ENCODE results near the gene FOXN4. TPM values are rescaled to one million over a fixed set of nuclear protein-coding genes. Genes with fewer than 3 reads are reported as not detected.

Gene FOXN4
- total RNA-seq, 2 experiments from 2014 or later: not detected

DNA sequence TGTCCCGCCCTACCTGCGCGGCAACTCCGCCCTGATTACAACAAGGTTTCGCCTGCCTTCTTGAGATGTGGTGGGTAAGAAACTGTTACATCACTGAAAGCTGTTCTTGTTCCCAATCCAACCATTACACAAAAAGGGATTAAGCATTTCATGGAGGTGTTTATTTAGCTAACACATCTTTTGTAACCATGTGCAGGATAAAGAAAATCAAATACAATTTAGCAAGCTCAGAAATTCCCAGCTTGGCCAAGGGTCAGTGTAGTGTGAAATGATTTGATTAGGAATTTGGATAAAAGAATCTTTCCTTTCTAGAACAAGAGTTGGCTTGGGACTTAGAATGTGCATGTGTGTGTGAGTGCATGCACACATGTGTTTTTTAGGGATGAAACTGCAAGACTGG is 6.3 kb downstream of the FOXN4 start:
- ATAC-seq (no peak), DNase-seq (no peak)
- H3K36me3 Mint-ChIP-seq (ENCODE audit: low read depth): no peaks in the 10 kb centered on the region
- no peak overlapping the region for H3K27ac Mint-ChIP-seq
- peaks cover 14% of the 10 kb centered on the region for H3K27me3 Mint-ChIP-seq
- intact Hi-C loops (cut with DNase I, micrococcal nuclease): no loop called here
- no peak overlapping the region for H3K4me3 Mint-ChIP-seq
- ChIA-PET POLR2A (no interaction called here), CTCF (interaction anchor here (1.4 to 2.0 kb wide), 4 partner anchors 9 to 86 kb away, joined by 4 to 6 read pairs (median 4); no protein-coding TSS in a partner anchor)
- H3K4me1 Mint-ChIP-seq: no peaks in the 10 kb centered on the region
- H3K9me3 Mint-ChIP-seq (ENCODE audit: low read depth): no peaks in the 10 kb centered on the region

DNA sequence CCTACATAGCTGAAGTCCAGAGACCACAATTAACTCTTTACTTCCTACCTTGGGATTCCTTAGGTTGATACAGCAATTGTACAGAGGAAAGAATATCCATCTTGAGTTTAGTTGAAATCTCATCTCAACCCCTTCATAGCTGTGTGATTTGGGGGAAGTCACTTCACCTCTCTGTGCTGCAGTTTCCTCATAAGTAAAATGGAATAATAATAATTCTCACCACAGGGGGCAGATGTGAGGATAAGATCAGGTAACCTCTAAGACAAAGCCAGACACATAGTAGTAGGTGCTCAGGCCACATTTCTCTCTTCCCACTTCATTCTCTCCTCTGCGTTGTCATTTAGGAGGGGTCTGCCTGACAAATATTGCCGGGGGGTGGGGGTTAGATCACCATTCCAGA is 6.7 kb downstream of the FOXN4 start:
- Mint-ChIP-seq H3K27ac (no peak overlapping the region), H3K9me3 (ENCODE audit: low read depth) (no peaks in the 10 kb centered on the region), H3K4me1 (no peaks in the 10 kb centered on the region), H3K27me3 (peaks cover 10% of the 10 kb centered on the region), H3K36me3 (ENCODE audit: low read depth) (no peaks in the 10 kb centered on the region), H3K4me3 (no peak overlapping the region)
- intact Hi-C loops (cut with DNase I, micrococcal nuclease): no loop called here
- CTCF ChIA-PET: interaction anchor here (0.9 to 2.0 kb wide), 5 partner anchors 9 to 91 kb away, joined by 3 to 6 read pairs (median 4); no protein-coding TSS in a partner anchor
- ATAC-seq: no peak
- POLR2A ChIA-PET: interaction anchor here (0.6 kb wide), 1 partner anchor 9 kb away, joined by 4 read pairs; no protein-coding TSS in a partner anchor
- DNase-seq: no peak

DNA sequence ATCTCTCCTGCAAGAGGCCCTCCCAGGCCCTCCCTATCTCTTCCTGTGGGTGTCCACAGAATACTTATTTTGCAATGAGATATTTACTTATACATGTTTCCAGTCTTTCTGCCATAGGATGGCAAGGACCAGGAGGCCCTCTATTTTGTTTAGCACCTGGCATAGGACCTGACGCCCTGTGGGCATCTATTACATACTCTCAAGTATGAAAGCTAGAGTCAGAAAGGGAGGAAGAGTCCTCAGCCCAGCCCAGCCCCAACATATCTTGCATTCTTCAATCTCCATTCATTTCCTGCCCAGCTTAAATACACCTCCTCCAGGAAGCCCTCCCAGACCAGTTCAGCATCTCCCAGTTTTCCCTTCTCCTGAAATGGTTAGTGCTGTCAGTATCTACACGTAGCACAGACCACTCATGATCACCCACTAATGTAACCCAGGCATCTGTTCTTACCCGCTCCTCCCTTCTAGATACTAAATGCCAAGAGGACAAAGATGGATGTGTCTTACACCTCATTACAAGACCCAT is 7.4 kb downstream of the FOXN4 start:
- ChIA-PET CTCF (interaction anchor here (0.9 to 2.0 kb wide), 6 partner anchors 8 to 190 kb away, joined by 3 to 6 read pairs (median 4); no protein-coding TSS in a partner anchor), POLR2A (interaction anchor here (0.6 kb wide), 1 partner anchor 10 kb away, joined by 4 read pairs; no protein-coding TSS in a partner anchor)
- no peaks in the 10 kb centered on the region for H3K9me3 Mint-ChIP-seq (ENCODE audit: low read depth)
- no peak for DNase-seq
- H3K4me1 Mint-ChIP-seq: no peaks in the 10 kb centered on the region
- ATAC-seq: no peak
- no peak overlapping the region for H3K4me3 Mint-ChIP-seq
- intact Hi-C loops (cut with DNase I, micrococcal nuclease): no loop called here
- no peak overlapping the region for H3K27ac Mint-ChIP-seq
- peaks cover 10% of the 10 kb centered on the region for H3K27me3 Mint-ChIP-seq
- no peaks in the 10 kb centered on the region for H3K36me3 Mint-ChIP-seq (ENCODE audit: low read depth)

DNA sequence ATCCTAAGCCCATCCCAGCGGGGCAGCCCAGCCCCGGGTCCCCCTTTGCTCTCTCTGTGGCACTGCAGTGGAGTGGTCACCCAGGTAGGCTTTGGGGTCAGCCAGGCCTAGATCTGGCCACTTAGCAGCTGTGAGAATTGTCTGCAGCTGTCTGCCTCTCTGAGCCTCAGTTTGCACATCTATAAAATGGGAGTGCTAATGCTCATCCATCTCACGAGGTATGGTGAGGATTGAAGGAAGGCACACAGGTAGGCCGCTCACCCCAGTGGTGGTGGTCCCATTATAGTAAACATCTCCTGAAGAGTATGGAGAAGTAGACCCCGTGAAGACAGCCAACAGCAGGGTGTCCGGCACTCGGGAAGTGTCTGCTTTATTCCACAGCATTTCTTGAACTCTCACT is 9.2 kb downstream of the FOXN4 start:
- intact Hi-C loops (cut with DNase I, micrococcal nuclease): no loop called here
- DNase-seq (no peak), ATAC-seq (no peak)
- Mint-ChIP-seq H3K9me3 (ENCODE audit: low read depth) (no peaks in the 10 kb centered on the region), H3K27me3 (peaks cover 15% of the 10 kb centered on the region), H3K4me3 (no peak overlapping the region), H3K27ac (no peak overlapping the region), H3K4me1 (no peaks in the 10 kb centered on the region), H3K36me3 (ENCODE audit: low read depth) (no peaks in the 10 kb centered on the region)
- CTCF ChIA-PET: interaction anchor here (0.6 kb wide), 1 partner anchor 475 kb away, joined by 3 read pairs; no protein-coding TSS in a partner anchor
- POLR2A ChIA-PET: no interaction called here

DNA sequence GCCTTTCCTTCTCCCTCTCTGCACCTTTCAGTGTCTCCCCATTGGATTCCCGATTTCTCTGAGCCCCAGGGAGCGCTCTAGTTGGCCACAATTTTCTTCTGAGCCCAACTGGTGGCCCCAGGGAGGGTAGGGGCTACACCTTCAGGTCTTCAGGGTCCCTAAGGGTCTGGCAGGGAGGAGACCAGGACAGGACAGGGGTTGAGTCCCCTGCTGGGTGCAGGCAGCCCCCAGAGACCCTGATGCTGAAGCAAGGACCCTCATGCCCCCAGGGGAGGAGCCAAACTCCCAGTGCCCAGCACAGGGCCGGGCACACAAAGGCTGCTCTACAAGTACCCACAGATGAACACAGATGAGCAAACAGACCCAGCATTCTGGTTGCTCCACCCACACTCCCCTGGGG is 12.7 kb downstream of the FOXN4 start:
- intact Hi-C loops (cut with DNase I, micrococcal nuclease): no loop called here
- ChIA-PET POLR2A (no interaction called here), CTCF (no interaction called here)
- no peaks in the 10 kb centered on the region for H3K36me3 Mint-ChIP-seq (ENCODE audit: low read depth)
- H3K27me3 Mint-ChIP-seq: peaks cover 19% of the 10 kb centered on the region
- ATAC-seq (no peak), DNase-seq (no peak)
- no peaks in the 10 kb centered on the region for H3K9me3 Mint-ChIP-seq (ENCODE audit: low read depth)
- H3K27ac Mint-ChIP-seq: no peak overlapping the region
- no peak overlapping the region for H3K4me3 Mint-ChIP-seq
- no peaks in the 10 kb centered on the region for H3K4me1 Mint-ChIP-seq

DNA sequence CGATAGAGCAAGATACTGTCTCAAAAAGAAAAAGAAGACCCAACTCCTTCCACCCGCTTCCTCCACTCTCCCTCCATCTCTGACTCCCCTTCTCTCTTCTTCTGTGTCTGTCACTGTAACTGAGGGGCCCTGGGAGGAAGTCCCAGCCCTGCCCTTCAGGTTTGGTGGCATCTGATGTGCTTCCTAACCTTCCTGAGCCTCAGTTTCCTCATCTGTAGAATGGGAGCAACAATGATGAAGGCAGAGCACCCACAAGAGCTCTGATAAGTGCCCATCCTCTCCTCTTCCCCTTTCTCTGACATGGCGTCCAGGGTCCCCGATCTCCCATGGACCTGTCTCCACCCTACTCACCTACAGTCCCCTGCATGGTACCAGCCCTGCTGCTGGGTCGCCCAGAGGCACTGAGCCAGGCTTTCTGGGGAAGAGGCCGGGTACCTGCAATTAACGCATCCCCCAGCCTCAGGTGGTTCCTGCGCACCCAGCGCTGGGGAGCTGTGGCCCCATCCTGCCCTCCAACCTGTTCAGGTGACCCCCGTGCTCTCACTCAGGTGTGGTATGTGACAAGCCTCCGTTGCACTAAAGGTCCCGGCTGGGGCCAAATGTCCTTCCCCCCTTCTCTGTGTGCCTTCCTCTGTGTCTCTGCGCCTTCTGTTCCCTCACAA is 13.2 kb downstream of the FOXN4 start:
- ChIA-PET POLR2A (no interaction called here), CTCF (no interaction called here)
- H3K36me3 Mint-ChIP-seq (ENCODE audit: low read depth): no peaks in the 10 kb centered on the region
- peaks cover 17% of the 10 kb centered on the region for H3K27me3 Mint-ChIP-seq
- H3K9me3 Mint-ChIP-seq (ENCODE audit: low read depth): no peaks in the 10 kb centered on the region
- ATAC-seq: no peak
- no peak overlapping the region for H3K4me3 Mint-ChIP-seq
- no peak for DNase-seq
- intact Hi-C loops (cut with DNase I, micrococcal nuclease): no loop called here
- no peaks in the 10 kb centered on the region for H3K4me1 Mint-ChIP-seq
- no peak overlapping the region for H3K27ac Mint-ChIP-seq

DNA sequence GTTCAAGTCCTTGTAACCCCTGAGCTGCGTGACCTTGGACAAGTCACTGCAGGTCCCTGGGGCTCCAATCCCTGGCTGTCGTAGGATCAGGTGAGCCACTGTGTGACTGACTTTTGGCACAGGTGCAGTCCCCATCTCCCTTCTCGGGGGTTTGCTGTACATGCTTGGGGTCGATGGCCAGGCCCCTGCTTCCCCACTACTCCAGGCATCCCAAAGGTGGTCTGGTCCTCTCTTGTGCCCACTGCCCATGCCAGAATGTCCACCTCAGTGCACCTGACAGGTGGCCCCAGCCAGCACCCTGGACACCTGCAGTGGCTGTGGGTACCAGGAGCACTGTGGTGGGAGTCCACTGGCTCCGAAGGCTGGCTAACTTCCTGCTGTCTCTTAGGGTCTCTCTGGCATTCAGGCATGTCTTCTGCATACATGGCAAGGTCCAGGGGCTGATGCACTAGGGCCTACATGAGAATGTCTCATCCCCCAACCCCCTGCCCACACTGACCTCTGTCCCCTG is 14.7 kb downstream of the FOXN4 start:
- no peak overlapping the region for H3K4me3 Mint-ChIP-seq
- CTCF ChIA-PET: interaction anchor here (1.2 kb wide), 1 partner anchor 8 kb away, joined by 4 read pairs; no protein-coding TSS in a partner anchor

DNA sequence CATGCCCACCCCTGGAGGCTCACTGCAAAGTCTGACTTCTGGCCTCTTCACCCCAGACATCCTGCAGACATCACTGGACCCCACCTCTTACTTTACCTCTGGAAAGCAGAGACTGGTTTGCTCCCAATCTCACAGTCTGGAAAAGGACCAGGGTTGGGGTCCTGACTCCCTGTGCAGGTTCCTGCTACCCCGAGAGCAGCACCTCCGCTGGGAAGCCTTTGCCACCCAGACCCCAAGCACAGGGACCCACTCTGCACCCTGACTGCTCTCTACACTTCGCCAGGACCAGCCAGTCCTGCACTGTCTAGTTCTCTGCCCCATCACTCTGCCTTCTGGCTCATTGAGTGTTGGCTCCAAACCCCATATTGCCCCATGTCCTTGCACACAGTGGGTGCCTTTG is 16.0 kb downstream of the FOXN4 start:
- ChIA-PET POLR2A (no interaction called here), CTCF (interaction anchor here (1.2 kb wide), 1 partner anchor 9 kb away, joined by 4 read pairs; no protein-coding TSS in a partner anchor)
- H3K27me3 Mint-ChIP-seq: peaks cover 21% of the 10 kb centered on the region
- no peak for ATAC-seq
- no peaks in the 10 kb centered on the region for H3K9me3 Mint-ChIP-seq (ENCODE audit: low read depth)
- no peak overlapping the region for H3K4me3 Mint-ChIP-seq
- no peaks in the 10 kb centered on the region for H3K36me3 Mint-ChIP-seq (ENCODE audit: low read depth)
- H3K4me1 Mint-ChIP-seq: no peaks in the 10 kb centered on the region
- H3K27ac Mint-ChIP-seq: no peak overlapping the region
- intact Hi-C loops (cut with DNase I, micrococcal nuclease): no loop called here
- DNase-seq: no peak

More for the DNA sequence above, 14.7 kb downstream of the FOXN4 start:
- no peak overlapping the region for H3K27ac Mint-ChIP-seq
- ATAC-seq (no peak), DNase-seq (no peak)
- peaks cover 17% of the 10 kb centered on the region for H3K27me3 Mint-ChIP-seq
- no peaks in the 10 kb centered on the region for H3K36me3 Mint-ChIP-seq (ENCODE audit: low read depth)
- POLR2A ChIA-PET: no interaction called here
- H3K4me1 Mint-ChIP-seq: no peaks in the 10 kb centered on the region
- intact Hi-C loops (cut with DNase I, micrococcal nuclease): no loop called here
- H3K9me3 Mint-ChIP-seq (ENCODE audit: low read depth): no peaks in the 10 kb centered on the region

DNA sequence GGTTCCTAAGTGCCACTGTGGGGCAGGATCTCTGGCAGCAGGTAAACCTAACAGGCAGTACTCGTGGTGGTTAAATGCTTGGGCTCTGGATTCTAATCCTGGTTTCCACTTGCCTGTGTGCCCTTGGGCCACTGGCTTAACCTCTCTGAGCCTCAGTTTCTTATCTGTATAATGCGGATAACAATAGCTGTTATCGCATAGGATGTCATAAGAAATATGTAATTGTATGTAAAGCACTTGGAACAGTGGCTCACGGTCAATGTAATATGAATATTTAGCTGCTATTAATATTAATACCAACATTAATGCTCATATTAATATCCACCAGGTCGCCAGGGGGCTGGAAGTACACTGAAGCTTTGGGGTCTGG is 16.8 kb downstream of the FOXN4 start:
- POLR2A ChIA-PET: no interaction called here
- Mint-ChIP-seq H3K4me3 (no peak overlapping the region), H3K9me3 (ENCODE audit: low read depth) (no peaks in the 10 kb centered on the region), H3K27ac (no peak overlapping the region), H3K36me3 (ENCODE audit: low read depth) (no peaks in the 10 kb centered on the region), H3K4me1 (no peaks in the 10 kb centered on the region), H3K27me3 (peaks cover 21% of the 10 kb centered on the region)
- ATAC-seq: no peak
- no peak for DNase-seq
- CTCF ChIA-PET: no interaction called here
- intact Hi-C loops (cut with DNase I, micrococcal nuclease): no loop called here

DNA sequence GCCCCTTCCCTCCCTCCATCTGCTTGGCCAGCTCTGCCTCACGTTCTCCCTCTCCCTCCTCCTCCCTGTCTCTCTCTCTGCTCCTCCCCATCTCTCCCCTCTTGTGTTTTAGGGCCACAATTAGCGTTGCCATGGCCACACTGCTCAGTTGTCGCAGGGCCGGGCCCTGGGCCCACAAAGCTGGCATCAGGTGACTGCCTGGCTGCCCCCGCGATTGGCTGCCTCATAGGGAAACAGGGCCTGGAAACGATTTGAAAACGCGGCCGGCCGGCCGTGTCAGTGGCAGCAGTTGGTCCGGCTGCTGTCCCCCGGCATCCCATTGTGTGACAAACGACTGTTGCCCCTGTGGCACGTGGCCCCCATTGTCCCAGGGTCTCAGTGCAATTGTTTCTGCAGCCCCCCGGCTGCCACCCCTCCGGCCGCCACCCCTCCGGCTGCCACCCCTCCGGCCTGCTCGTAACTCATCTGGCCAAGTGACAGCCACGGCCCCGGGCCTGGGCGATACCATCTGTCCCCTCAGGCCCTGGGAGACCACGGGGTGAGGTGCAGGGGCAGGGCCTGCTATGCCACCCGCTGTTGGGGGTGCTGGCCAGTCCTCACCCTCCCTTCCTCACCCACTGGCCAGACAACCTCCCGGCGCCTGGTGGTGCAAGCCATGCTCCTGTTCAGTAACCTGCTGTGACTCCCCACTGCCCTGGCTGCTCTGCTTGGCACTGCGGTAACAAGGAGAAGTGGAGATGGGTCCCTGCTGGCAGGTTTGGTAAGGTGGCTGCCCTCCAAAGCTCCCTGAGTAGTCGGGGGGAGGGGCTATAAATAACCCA is 17.4 kb downstream of the FOXN4 start:
- Mint-ChIP-seq H3K4me1 (no peaks in the 10 kb centered on the region), H3K9me3 (ENCODE audit: low read depth) (no peaks in the 10 kb centered on the region), H3K27ac (no peak overlapping the region), H3K4me3 (no peak overlapping the region), H3K27me3 (peaks cover 21% of the 10 kb centered on the region), H3K36me3 (ENCODE audit: low read depth) (no peaks in the 10 kb centered on the region)
- DNase-seq: peak; percentile 15
- intact Hi-C loops (cut with DNase I, micrococcal nuclease): no loop called here
- ATAC-seq: peak; percentile 42
- CTCF ChIA-PET: no interaction called here
- POLR2A ChIA-PET: no interaction called here

DNA sequence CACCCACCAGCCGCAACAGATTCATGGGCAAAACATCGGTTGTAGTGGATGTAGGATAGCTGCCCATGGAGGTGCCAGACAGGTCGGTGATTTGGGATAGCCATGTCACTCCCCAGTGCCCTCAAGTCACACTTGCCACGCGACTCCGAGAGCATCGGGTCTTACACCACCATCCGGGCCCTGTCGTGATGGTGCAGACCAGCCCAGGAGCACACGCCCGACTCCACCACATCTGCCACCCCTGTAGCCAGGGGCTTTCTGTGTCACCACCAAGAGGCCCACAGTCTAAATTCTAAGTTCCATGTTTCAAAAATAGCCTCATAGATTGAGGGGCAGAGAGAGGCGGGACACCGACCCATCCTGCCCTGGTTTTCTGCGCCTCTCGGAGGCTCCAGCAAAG is 18.0 kb downstream of the FOXN4 start:
- no peak overlapping the region for H3K27ac Mint-ChIP-seq
- peaks cover 19% of the 10 kb centered on the region for H3K27me3 Mint-ChIP-seq
- H3K36me3 Mint-ChIP-seq (ENCODE audit: low read depth): no peaks in the 10 kb centered on the region
- POLR2A ChIA-PET: no interaction called here
- ATAC-seq (no peak), DNase-seq (no peak)
- CTCF ChIA-PET: no interaction called here
- no peaks in the 10 kb centered on the region for H3K4me1 Mint-ChIP-seq
- H3K9me3 Mint-ChIP-seq (ENCODE audit: low read depth): no peaks in the 10 kb centered on the region
- H3K4me3 Mint-ChIP-seq: no peak overlapping the region
- intact Hi-C loops (cut with DNase I, micrococcal nuclease): no loop called here
